Right lobe of liver (tissue), 4 donors: ENCODE results near the gene AKAP8.

Experiments
- POLR2A ChIP-seq: fragments of 450-650 bp; IDR thresholded peaks from one replicate; pipeline ENCODE4 v1.6.1; 2017; ENCODE audit warnings: antibody characterized with exemption, mild to moderate bottlenecking
- TF ChIP-seq, protein P1 (sequence below), 4 donors: fragments of 200-600 bp in 3 of 4; fragments of 450-650 bp in 1 of 4; IDR thresholded peaks; one replicate each; pipeline versions ENCODE4 v1.5.1 to v1.8.0; 2016 to 2022; ENCODE audit warnings: antibody characterized with exemption in 4 of 4, mild to moderate bottlenecking in 2 of 4
- donor health status: DM: no; HTN: no; CAD: no.
- donor health status: DM: no; HTN: no; CAD: no.
- donor health status: DM: no; HTN: yes; CAD: no.

DNA sequence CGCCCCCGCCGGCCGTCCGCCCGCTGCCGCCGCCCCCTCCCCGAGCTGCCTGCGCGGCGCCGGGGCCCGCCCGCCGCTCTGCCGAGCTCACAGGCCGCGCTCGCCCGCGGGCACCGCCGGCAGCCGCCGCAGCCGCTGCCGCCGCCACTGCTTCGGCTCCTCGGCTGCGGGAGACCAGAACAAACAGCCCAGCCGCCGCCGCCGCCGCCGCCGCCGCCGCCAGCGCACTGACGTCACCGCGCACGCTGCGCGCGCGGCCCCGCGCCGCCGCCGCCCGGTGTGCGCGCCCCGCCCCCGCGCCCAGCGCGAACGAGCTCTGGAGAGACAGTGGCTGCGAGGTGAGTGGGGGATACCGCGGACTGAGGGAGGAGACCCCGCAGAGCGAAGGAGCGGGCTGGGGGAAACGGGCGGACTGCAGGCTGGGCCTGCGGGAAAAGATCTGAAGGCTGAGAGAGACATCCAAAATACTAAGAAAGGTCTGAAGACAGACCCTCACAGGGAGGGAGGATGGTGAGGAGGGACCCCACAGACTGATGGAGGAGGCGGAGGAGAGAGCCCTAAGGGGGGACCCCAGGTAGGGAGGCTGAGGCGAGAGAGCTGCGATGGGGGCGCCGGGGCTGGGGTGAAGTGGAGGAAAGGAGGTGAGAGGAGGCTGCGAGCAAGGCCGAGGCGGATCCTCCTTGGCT is 47.1 kb downstream of the AKAP8 start, which contains the start of gene BRD4:
- TF ChIP-seq, protein P1, sequence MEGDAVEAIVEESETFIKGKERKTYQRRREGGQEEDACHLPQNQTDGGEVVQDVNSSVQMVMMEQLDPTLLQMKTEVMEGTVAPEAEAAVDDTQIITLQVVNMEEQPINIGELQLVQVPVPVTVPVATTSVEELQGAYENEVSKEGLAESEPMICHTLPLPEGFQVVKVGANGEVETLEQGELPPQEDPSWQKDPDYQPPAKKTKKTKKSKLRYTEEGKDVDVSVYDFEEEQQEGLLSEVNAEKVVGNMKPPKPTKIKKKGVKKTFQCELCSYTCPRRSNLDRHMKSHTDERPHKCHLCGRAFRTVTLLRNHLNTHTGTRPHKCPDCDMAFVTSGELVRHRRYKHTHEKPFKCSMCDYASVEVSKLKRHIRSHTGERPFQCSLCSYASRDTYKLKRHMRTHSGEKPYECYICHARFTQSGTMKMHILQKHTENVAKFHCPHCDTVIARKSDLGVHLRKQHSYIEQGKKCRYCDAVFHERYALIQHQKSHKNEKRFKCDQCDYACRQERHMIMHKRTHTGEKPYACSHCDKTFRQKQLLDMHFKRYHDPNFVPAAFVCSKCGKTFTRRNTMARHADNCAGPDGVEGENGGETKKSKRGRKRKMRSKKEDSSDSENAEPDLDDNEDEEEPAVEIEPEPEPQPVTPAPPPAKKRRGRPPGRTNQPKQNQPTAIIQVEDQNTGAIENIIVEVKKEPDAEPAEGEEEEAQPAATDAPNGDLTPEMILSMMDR (IDR thresholded peaks at IDR 0.05): no peak
- TF ChIP-seq POLR2A: no peak
